Measurements from ENCODE around the gene MTMR6.

Gene MTMR6

DNA sequence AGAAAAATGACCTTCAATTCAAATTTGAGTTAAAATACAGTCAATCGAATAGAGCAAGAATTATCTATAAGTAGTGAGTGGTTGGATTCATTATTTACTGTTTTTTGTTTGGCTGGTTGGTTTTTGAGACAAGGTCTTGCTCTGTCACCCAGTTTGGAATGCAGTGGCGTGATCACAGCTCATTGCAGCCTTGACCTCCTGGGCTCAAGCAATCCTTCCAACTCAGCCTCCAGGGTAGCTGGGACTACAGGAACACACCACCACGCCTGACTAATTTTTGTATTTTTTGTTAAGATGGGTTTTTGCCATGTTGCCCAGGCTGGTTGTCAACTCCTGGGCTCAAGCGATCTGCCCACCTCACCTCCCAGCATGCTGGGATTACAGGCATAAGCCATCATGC lies 25.0 kb downstream of the MTMR6 start:
- TF ChIP-seq FOXP2 (optimal IDR thresholded peaks at IDR 0.05; ENCODE audit: borderline replicate concordance, extremely low read depth, extremely low read length, insufficient read depth) (no peak), POLR2AphosphoS5 (IDR thresholded peaks at IDR 0.05; ENCODE audit: low read depth, low read length) (no peak), TAF1 (IDR thresholded peaks at IDR 0.05; ENCODE audit: borderline replicate concordance, insufficient read depth, low read length) (no peak), SIN3A (IDR thresholded peaks at IDR 0.05; ENCODE audit: borderline replicate concordance, insufficient read depth, low read length) (no peak)
- TF ChIP-seq, protein P1, sequence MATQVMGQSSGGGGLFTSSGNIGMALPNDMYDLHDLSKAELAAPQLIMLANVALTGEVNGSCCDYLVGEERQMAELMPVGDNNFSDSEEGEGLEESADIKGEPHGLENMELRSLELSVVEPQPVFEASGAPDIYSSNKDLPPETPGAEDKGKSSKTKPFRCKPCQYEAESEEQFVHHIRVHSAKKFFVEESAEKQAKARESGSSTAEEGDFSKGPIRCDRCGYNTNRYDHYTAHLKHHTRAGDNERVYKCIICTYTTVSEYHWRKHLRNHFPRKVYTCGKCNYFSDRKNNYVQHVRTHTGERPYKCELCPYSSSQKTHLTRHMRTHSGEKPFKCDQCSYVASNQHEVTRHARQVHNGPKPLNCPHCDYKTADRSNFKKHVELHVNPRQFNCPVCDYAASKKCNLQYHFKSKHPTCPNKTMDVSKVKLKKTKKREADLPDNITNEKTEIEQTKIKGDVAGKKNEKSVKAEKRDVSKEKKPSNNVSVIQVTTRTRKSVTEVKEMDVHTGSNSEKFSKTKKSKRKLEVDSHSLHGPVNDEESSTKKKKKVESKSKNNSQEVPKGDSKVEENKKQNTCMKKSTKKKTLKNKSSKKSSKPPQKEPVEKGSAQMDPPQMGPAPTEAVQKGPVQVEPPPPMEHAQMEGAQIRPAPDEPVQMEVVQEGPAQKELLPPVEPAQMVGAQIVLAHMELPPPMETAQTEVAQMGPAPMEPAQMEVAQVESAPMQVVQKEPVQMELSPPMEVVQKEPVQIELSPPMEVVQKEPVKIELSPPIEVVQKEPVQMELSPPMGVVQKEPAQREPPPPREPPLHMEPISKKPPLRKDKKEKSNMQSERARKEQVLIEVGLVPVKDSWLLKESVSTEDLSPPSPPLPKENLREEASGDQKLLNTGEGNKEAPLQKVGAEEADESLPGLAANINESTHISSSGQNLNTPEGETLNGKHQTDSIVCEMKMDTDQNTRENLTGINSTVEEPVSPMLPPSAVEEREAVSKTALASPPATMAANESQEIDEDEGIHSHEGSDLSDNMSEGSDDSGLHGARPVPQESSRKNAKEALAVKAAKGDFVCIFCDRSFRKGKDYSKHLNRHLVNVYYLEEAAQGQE (IDR thresholded peaks at IDR 0.05; ENCODE audit: insufficient read depth in 1 of 2, low read depth in 2 of 2, low read length in 2 of 2): no peak

GRCh38 chr13:25253702-25254101 lies 33.6 kb downstream of the MTMR6 start:
- TF ChIP-seq, protein P1 (IDR thresholded peaks at IDR 0.05; ENCODE audit: insufficient read depth in 1 of 2, low read depth in 2 of 2, low read length in 2 of 2): no peak
- no peak for TF ChIP-seq TAF1 (IDR thresholded peaks at IDR 0.05; ENCODE audit: borderline replicate concordance, insufficient read depth, low read length)
- no peak for TF ChIP-seq FOXP2 (optimal IDR thresholded peaks at IDR 0.05; ENCODE audit: borderline replicate concordance, extremely low read depth, extremely low read length, insufficient read depth)
- no peak for TF ChIP-seq SIN3A (IDR thresholded peaks at IDR 0.05; ENCODE audit: borderline replicate concordance, insufficient read depth, low read length)
- no peak for TF ChIP-seq POLR2AphosphoS5 (IDR thresholded peaks at IDR 0.05; ENCODE audit: low read depth, low read length)

GRCh38 chr13:25252752-25253151 lies 34.5 kb downstream of the MTMR6 start:
- TF ChIP-seq SIN3A (IDR thresholded peaks at IDR 0.05; ENCODE audit: borderline replicate concordance, insufficient read depth, low read length) (no peak), POLR2AphosphoS5 (IDR thresholded peaks at IDR 0.05; ENCODE audit: low read depth, low read length) (no peak), TAF1 (IDR thresholded peaks at IDR 0.05; ENCODE audit: borderline replicate concordance, insufficient read depth, low read length) (no peak), FOXP2 (optimal IDR thresholded peaks at IDR 0.05; ENCODE audit: borderline replicate concordance, extremely low read depth, extremely low read length, insufficient read depth) (no peak)
- TF ChIP-seq, protein P1 (IDR thresholded peaks at IDR 0.05; ENCODE audit: insufficient read depth in 1 of 2, low read depth in 2 of 2, low read length in 2 of 2): no peak

DNA sequence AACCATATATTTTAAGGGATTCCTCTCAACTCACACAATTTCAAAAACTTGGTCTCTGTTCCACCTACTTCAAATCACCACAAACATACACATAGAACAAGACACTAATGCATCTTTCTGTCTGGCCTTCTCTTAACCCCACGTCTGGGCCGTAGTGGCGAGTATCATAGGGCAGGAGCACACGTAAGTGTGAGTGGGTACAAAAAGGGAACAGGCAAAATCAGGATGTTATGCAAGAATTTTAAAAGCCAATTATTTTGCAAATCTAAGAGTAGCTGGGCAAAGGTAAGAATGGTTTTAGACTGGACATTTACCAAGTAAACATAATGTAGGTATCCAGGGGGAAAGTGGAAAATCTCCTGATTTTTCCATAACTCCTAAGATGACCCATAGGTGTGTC lies 35.1 kb downstream of the MTMR6 start:
- TF ChIP-seq SIN3A (IDR thresholded peaks at IDR 0.05; ENCODE audit: borderline replicate concordance, insufficient read depth, low read length) (no peak), TAF1 (IDR thresholded peaks at IDR 0.05; ENCODE audit: borderline replicate concordance, insufficient read depth, low read length) (no peak)
- TF ChIP-seq, protein P1 (IDR thresholded peaks at IDR 0.05; ENCODE audit: insufficient read depth in 1 of 2, low read depth in 2 of 2, low read length in 2 of 2): no peak

GRCh38 chr13:25249001-25249543 lies 38.2 kb downstream of the MTMR6 start:
- TF ChIP-seq SIN3A (IDR thresholded peaks at IDR 0.05; ENCODE audit: borderline replicate concordance, insufficient read depth, low read length): no peak
- no peak for TF ChIP-seq POLR2AphosphoS5 (IDR thresholded peaks at IDR 0.05; ENCODE audit: low read depth, low read length)
- TF ChIP-seq, protein P1 (IDR thresholded peaks at IDR 0.05; ENCODE audit: insufficient read depth in 1 of 2, low read depth in 2 of 2, low read length in 2 of 2): no peak
- TF ChIP-seq TAF1 (IDR thresholded peaks at IDR 0.05; ENCODE audit: borderline replicate concordance, insufficient read depth, low read length): no peak
- no peak for TF ChIP-seq FOXP2 (optimal IDR thresholded peaks at IDR 0.05; ENCODE audit: borderline replicate concordance, extremely low read depth, extremely low read length, insufficient read depth)
